ENCODE results near the gene NIPAL1. TPM values are rescaled to one million over a fixed set of nuclear protein-coding genes. Genes with fewer than 3 reads are reported as not detected.
A peak's percentile ranks its signal among the peaks of the same experiment; 100 is the strongest.

NIPAL1 gene
- total RNA-seq, 4 donors from 2014 or later = 0.87 to 3.1 (median 1.9) TPM

GRCh38 chr4:48025005-48025404 lies 8.4 kb downstream of the NIPAL1 start:
- no peak for DNase-seq (ENCODE audit: low spot score in 2 of 2)
- no peaks in the 10 kb centered on the region for H3K9me3 ChIP-seq
- WGBS, 2 donors = 5 to 7% methylated on average over 2 of the region's 2 CpGs
- no peak overlapping the region for H3K4me3 ChIP-seq
- H3K4me1 ChIP-seq = peaks cover 0 to 16% (median 1%) of the 10 kb centered on the region in 4 donors
- no peaks in the 10 kb centered on the region for H3K27me3 ChIP-seq
- no peak for TF ChIP-seq CTCF (IDR thresholded peaks at IDR 0.05)
- peak in 1 of 2 donors; percentile 63 for TF ChIP-seq EP300 (IDR thresholded peaks at IDR 0.05)
- H3K36me3 ChIP-seq = no peaks in the 10 kb centered on the region
- peak overlapping the region; percentile 55 to 87 (median 72) for H3K27ac ChIP-seq

- TF ChIP-seq CTCF (IDR thresholded peaks at IDR 0.05) (no peak), POLR2A (IDR thresholded peaks at IDR 0.05) (no peak), EP300 (IDR thresholded peaks at IDR 0.05) (no peak)
- no peak for DNase-seq (ENCODE audit: low spot score in 2 of 2)
These were observed 11.1 kb downstream of the NIPAL1 start for GRCh38 chr4:48027653-48028052.

GRCh38 chr4:48028696-48029095 lies 12.1 kb downstream of the NIPAL1 start:
- Histone ChIP-seq H3K27ac (peak overlapping the region in 1 of 4 donors; percentile 2), H3K9me3 (no peaks in the 10 kb centered on the region), H3K27me3 (no peaks in the 10 kb centered on the region), H3K4me3 (no peak overlapping the region), H3K36me3 (no peaks in the 10 kb centered on the region), H3K4me1 (peaks cover 0 to 24% (median 0%) of the 10 kb centered on the region in 4 donors)
- TF ChIP-seq POLR2A (IDR thresholded peaks at IDR 0.05) (no peak), CTCF (IDR thresholded peaks at IDR 0.05) (no peak), EP300 (IDR thresholded peaks at IDR 0.05) (no peak)
- WGBS, 2 donors = 17 to 54% methylated on average over 2 of the region's 2 CpGs
- DNase-seq (ENCODE audit: low spot score in 2 of 2) = no peak

More at GRCh38 chr4:48027653-48028052, 11.1 kb downstream of the NIPAL1 start:
- H3K4me1 ChIP-seq = peaks cover 0 to 22% (median 0%) of the 10 kb centered on the region in 4 donors
- H3K27ac ChIP-seq = no peak overlapping the region
- no peaks in the 10 kb centered on the region for H3K36me3 ChIP-seq
- H3K27me3 ChIP-seq = no peaks in the 10 kb centered on the region
- no peaks in the 10 kb centered on the region for H3K9me3 ChIP-seq
- no peak overlapping the region for H3K4me3 ChIP-seq

GRCh38 chr4:48030470-48030869 lies 13.9 kb downstream of the NIPAL1 start:
- 42 to 51% methylated on average over 3 of the region's 3 CpGs for WGBS, 2 donors
- no peaks in the 10 kb centered on the region for H3K27me3 ChIP-seq
- no peak overlapping the region for H3K4me3 ChIP-seq
- no peak for DNase-seq (ENCODE audit: low spot score in 2 of 2)
- no peak for TF ChIP-seq EP300 (IDR thresholded peaks at IDR 0.05)
- no peak for TF ChIP-seq POLR2A (IDR thresholded peaks at IDR 0.05)
- no peak for TF ChIP-seq CTCF (IDR thresholded peaks at IDR 0.05)
- peaks cover 0 to 12% (median 0%) of the 10 kb centered on the region in 4 donors for H3K4me1 ChIP-seq
- no peaks in the 10 kb centered on the region for H3K9me3 ChIP-seq
- H3K36me3 ChIP-seq = no peaks in the 10 kb centered on the region
- peak overlapping the region in 2 of 4 donors; percentile 9 to 12 for H3K27ac ChIP-seq

- 69 to 71% methylated on average over 12 of the region's 12 CpGs for WGBS, 2 donors
- Histone ChIP-seq H3K27ac (peak overlapping the region; percentile 2 to 73 (median 49)), H3K36me3 (no peaks in the 10 kb centered on the region), H3K27me3 (no peaks in the 10 kb centered on the region), H3K4me1 (peaks cover 0 to 8% (median 0%) of the 10 kb centered on the region in 4 donors), H3K4me3 (no peak overlapping the region), H3K9me3 (no peaks in the 10 kb centered on the region)
- TF ChIP-seq EP300 (IDR thresholded peaks at IDR 0.05) (no peak), POLR2A (IDR thresholded peaks at IDR 0.05) (no peak), CTCF (IDR thresholded peaks at IDR 0.05) (no peak)
- DNase-seq (ENCODE audit: low spot score in 2 of 2) = no peak
These were observed 15.4 kb downstream of the NIPAL1 start for GRCh38 chr4:48031802-48032525.

Data from tibial nerve (tissue), 4 donors.